Naive B cell (primary cell): ENCODE results near the gene RANGAP1. TPM values are rescaled to one million over a fixed set of nuclear protein-coding genes. Genes with fewer than 3 reads are reported as not detected.
A peak's percentile ranks its signal among the peaks of the same experiment; 100 is the strongest.
"Not testable (repeated sequence)": the region's sequence is repeated elsewhere in the genome, so short reads cannot be mapped to it uniquely, and the experiment has no call there.

Experiments used
- ATAC-seq, 2 donors: fragments of 150-1000 bp; cut with Tn5 transposase; 2 replicates each; pipeline ENCODE4 v1.10.0; 2021; ENCODE audit warnings: low read depth in 2 of 2, mild to moderate bottlenecking in 2 of 2, moderate library complexity in 2 of 2
- DNase-seq: peaks from one replicate; pipeline ENCODE4 v3.0.0; 2022
- H3K27ac Mint-ChIP-seq, 6 donors: one replicate each; pipeline ENCODE4 v1.8.0; 2020 to 2022; ENCODE audit warnings: mild to moderate bottlenecking in 6 of 6, mixed read lengths in 6 of 6, moderate library complexity in 5 of 6, inconsistent platforms in 2 of 6
- H3K27me3 Mint-ChIP-seq, 3 donors: one replicate each; pipeline ENCODE4 v1.8.0; 2021 to 2022; ENCODE audit warnings: mixed read lengths in 3 of 3, mild to moderate bottlenecking in 1 of 3
- H3K36me3 Mint-ChIP-seq, 2 donors: one replicate each; pipeline ENCODE4 v1.8.0; 2020 to 2022; ENCODE audit warnings: mixed read lengths in 2 of 2, inconsistent platforms in 1 of 2, mild to moderate bottlenecking in 1 of 2
- H3K4me1 Mint-ChIP-seq, 3 donors: one replicate each; pipeline ENCODE4 v1.8.0; 2020 to 2022; ENCODE audit warnings: mixed read lengths in 3 of 3, inconsistent platforms in 1 of 3, mild to moderate bottlenecking in 1 of 3, moderate library complexity in 1 of 3
- H3K4me3 Mint-ChIP-seq, 8 donors: one replicate each; pipeline ENCODE4 v1.8.0; 2020 to 2022; ENCODE audit warnings: mild to moderate bottlenecking in 8 of 8, mixed read lengths in 8 of 8, moderate library complexity in 8 of 8, inconsistent platforms in 2 of 8
- H3K9me3 Mint-ChIP-seq, 7 donors: one replicate each; pipeline ENCODE4 v1.8.0; 2020 to 2022; ENCODE audit warnings: mixed read lengths in 7 of 7, mild to moderate bottlenecking in 5 of 7, inconsistent platforms in 2 of 7, moderate library complexity in 1 of 7
- polyA plus RNA-seq, 6 donors: library from polyadenylated mRNA; unstranded; fragments of 300-500 nt; fragmentation: Illumina TruSeq; gene quantifications; one replicate each; pipeline ENCODE4 v1.2.3, GENCODE V29; 2021; ENCODE audit warnings: low read depth in 6 of 6

RANGAP1 gene
- polyA plus RNA-seq, 6 donors from 2014 or later = 4.2 to 20.8 (median 11.8) TPM

- Mint-ChIP-seq H3K36me3 (peaks cover 0 to 14% of the 10 kb centered on the region in 2 donors), H3K4me1 (no peaks in the 10 kb centered on the region), H3K27ac (peak overlapping the region in 1 of 6 donors; percentile 72), H3K27me3 (no peaks in the 10 kb centered on the region), H3K4me3 (no peak overlapping the region), H3K9me3 (no peaks in the 10 kb centered on the region)
- DNase-seq = no peak
- no peak for ATAC-seq
These were observed 23.7 kb downstream of the RANGAP1 start for GRCh38 chr22:41262250-41262765.

DNA sequence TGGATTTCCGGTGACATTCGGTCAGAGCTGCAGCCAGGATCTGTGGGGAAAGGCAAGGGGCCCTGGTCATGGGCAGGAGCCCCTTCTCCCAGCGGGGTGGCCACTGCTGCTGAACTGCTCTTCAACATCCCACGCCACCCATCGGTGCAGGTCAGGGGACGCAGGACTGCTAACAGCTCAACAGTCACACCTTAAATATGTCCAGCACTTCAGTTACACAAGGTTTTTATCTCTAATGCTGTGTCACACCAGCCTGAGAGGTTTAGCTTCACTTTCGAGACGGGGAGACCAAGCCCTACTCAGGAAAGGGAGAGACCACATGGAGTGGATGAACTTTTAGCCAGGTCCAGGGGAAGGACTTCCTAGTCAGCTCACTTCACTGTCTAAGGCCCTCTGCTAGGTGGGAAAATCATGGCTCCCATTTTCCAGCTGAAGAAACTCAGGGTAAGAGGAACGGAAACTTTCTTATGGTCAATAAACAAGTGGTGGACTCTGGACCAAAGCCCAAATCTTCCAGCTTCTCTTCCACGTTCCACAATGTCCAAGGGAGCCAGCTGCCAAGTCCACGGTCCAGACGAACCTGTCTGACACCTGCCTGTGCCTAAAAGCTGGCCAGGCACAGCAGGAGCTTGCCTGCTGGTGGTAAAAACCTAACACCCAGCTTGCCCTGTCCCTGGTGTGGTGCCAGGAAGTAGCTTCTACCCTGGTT lies 24.3 kb downstream of the RANGAP1 start:
- DNase-seq (no peak), ATAC-seq (no peak)
- H3K36me3 Mint-ChIP-seq = peaks cover 0 to 17% of the 10 kb centered on the region in 2 donors
- no peaks in the 10 kb centered on the region for H3K9me3 Mint-ChIP-seq
- no peak overlapping the region for H3K4me3 Mint-ChIP-seq
- no peaks in the 10 kb centered on the region for H3K4me1 Mint-ChIP-seq
- peak overlapping the region in 1 of 6 donors; percentile 7 for H3K27ac Mint-ChIP-seq
- no peaks in the 10 kb centered on the region for H3K27me3 Mint-ChIP-seq

- Mint-ChIP-seq H3K27me3 (no peaks in the 10 kb centered on the region), H3K9me3 (no peaks in the 10 kb centered on the region), H3K27ac (no peak overlapping the region), H3K36me3 (peaks cover 0 to 19% of the 10 kb centered on the region in 2 donors), H3K4me1 (no peaks in the 10 kb centered on the region), H3K4me3 (no peak overlapping the region)
- DNase-seq = no peak
- ATAC-seq = no peak
These were observed 25.1 kb downstream of the RANGAP1 start for GRCh38 chr22:41260871-41261270.

DNA sequence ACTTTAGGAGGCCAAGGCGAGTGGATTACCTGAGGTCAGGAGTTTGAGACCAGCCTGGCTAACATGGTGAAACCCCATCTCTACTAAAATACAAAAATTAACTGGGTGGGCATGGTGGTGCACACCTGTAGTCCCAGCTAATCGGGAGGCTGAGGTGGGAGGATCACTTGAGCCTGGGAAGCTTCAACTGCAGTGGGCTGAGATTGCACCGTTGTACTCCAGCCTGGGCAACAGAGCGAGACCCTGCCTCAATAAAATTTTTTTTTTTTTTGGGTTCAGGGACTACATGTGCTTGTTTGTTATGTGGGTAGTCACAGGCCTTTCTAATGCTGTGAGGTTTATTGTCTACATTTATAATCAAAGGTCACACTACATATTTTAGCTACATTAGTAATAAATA lies 26.2 kb downstream of the RANGAP1 start:
- H3K27ac Mint-ChIP-seq, ATAC-seq, H3K9me3 Mint-ChIP-seq, H3K4me3 Mint-ChIP-seq, H3K27me3 Mint-ChIP-seq, DNase-seq, H3K4me1 Mint-ChIP-seq: not testable (repeated sequence)
- peaks cover 0 to 23% of the 10 kb centered on the region in 2 donors for H3K36me3 Mint-ChIP-seq

GRCh38 chr22:41257696-41258095 lies 28.3 kb downstream of the RANGAP1 start:
- Mint-ChIP-seq H3K27ac (no peak overlapping the region), H3K4me3 (no peak overlapping the region), H3K9me3 (no peaks in the 10 kb centered on the region), H3K36me3 (peaks cover 0 to 26% of the 10 kb centered on the region in 2 donors), H3K27me3 (no peaks in the 10 kb centered on the region), H3K4me1 (peaks cover 0 to 1% (median 0%) of the 10 kb centered on the region in 3 donors)
- ATAC-seq = no peak
- DNase-seq = no peak

DNA sequence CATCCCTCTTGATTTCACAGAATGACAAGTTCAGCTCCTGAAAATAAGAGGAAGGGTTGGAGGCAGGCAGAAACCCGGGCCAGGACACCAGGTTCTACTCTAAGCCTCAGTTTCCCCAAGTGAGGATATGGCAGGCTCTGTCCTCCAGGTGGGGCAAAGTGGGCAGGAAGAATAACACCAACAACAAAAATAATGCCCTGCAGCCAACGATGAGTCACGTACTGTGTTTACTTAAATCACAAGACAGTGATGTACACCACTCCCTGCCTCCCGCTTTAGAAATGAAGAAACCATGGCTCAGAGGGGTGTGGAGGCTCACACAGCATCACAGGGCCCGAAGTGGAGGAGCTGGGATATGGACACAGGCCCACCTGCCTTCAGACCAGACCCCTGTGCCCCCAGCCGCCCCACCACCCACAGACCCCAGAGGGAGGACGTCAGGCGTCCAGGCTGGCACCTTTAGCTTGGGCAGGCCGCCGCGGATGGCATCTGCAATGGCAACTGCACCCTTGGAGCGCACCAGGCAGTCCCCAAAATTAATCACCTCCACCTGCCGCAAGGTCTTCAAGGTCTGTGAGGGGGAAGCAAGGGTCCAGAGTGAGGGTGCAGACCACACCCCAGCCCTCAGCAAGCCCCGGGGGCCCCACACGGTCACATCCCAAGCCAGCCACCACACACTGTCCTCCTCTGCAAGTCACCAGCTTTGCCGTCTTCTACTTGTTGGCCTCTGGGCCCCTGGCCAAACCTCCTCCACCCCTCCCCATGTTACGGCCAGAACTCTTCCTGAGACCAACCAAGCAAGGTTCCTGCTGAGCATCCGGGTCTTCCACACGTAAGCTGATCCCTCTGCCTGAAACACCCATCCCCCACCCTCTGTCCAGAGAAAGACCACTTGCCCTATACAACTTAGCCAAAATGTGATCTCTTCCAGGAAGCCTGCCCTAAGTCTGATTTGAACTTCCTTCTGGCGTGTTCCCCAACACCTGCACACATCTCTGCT lies 29.4 kb downstream of the RANGAP1 start:
- H3K36me3 Mint-ChIP-seq = peaks cover 0 to 26% of the 10 kb centered on the region in 2 donors
- H3K27me3 Mint-ChIP-seq = no peaks in the 10 kb centered on the region
- peaks cover 0 to 1% (median 0%) of the 10 kb centered on the region in 3 donors for H3K4me1 Mint-ChIP-seq
- H3K27ac Mint-ChIP-seq = peak overlapping the region in 3 of 6 donors; percentile 39 to 73 (median 47)
- ATAC-seq (no peak), DNase-seq (no peak)
- no peaks in the 10 kb centered on the region for H3K9me3 Mint-ChIP-seq
- H3K4me3 Mint-ChIP-seq = peak overlapping the region in 1 of 8 donors; percentile 47

- ATAC-seq (no peak), DNase-seq (no peak)
- H3K36me3 Mint-ChIP-seq = peaks cover 0 to 37% of the 10 kb centered on the region in 2 donors
- no peaks in the 10 kb centered on the region for H3K9me3 Mint-ChIP-seq
- no peaks in the 10 kb centered on the region for H3K27me3 Mint-ChIP-seq
- peaks cover 0 to 1% (median 0%) of the 10 kb centered on the region in 3 donors for H3K4me1 Mint-ChIP-seq
- peak overlapping the region in 1 of 6 donors; percentile 27 for H3K27ac Mint-ChIP-seq
- no peak overlapping the region for H3K4me3 Mint-ChIP-seq
These were observed 31.8 kb downstream of the RANGAP1 start for GRCh38 chr22:41254230-41254629.

GRCh38 chr22:41252365-41252764 lies 33.6 kb downstream of the RANGAP1 start:
- H3K4me3 Mint-ChIP-seq = no peak overlapping the region
- no peaks in the 10 kb centered on the region for H3K9me3 Mint-ChIP-seq
- ATAC-seq = no peak
- H3K27me3 Mint-ChIP-seq = no peaks in the 10 kb centered on the region
- H3K27ac Mint-ChIP-seq = no peak overlapping the region
- no peak for DNase-seq
- peaks cover 0 to 1% (median 0%) of the 10 kb centered on the region in 3 donors for H3K4me1 Mint-ChIP-seq
- peaks cover 0 to 37% of the 10 kb centered on the region in 2 donors for H3K36me3 Mint-ChIP-seq

GRCh38 chr22:41250127-41250526 lies 35.9 kb downstream of the RANGAP1 start:
- Mint-ChIP-seq H3K27me3 (no peaks in the 10 kb centered on the region), H3K4me1 (peaks cover 0 to 1% (median 0%) of the 10 kb centered on the region in 3 donors), H3K9me3 (no peaks in the 10 kb centered on the region), H3K36me3 (peaks cover 0 to 22% of the 10 kb centered on the region in 2 donors), H3K4me3 (no peak overlapping the region), H3K27ac (peak overlapping the region in 2 of 6 donors; percentile 44 to 60)
- ATAC-seq = no peak
- DNase-seq = no peak

DNA sequence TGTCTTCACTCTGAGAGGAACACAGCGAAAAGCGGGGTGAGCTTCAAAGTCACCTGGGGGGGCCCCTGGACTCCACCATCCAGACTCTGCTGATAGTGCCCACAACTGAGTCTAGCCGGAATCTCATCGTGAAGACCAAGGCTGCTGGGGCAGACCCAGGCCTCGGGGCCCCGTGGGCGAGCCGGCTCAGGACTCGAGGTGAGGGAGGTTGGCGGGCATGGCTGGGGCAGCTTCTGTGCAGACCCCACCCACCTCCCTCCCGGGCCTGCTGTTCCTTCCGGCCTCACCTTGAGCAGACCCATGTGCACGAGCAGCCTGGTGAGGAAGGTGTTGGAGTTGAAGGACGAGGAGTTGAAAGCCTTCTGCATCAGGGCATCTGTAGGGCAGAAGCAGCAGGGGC lies 36.5 kb downstream of the RANGAP1 start:
- Mint-ChIP-seq H3K4me3 (no peak overlapping the region), H3K4me1 (peaks cover 0 to 1% (median 0%) of the 10 kb centered on the region in 3 donors), H3K36me3 (peaks cover 0 to 17% of the 10 kb centered on the region in 2 donors), H3K27ac (no peak overlapping the region), H3K9me3 (no peaks in the 10 kb centered on the region), H3K27me3 (no peaks in the 10 kb centered on the region)
- DNase-seq = no peak
- ATAC-seq = no peak

DNA sequence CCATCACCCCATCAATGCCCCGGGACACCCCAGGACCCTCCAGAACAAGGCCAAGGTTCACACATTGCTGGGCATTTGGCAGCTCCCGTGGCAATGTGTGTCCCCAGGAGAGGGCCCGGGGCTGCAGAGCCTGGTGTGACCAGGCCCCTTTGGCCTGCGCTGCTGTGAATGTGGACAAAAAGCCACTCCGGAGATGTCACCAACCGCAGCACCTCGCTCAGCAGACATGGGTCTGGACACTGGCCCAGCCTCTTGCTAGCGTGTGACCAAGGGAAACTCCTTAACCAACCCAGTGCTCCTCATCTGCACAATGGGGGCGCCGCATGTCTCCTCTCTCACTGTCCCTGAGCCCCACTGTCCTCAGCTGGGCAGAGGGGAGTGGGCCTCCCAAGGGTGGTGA lies 37.2 kb downstream of the RANGAP1 start:
- H3K4me3 Mint-ChIP-seq = no peak overlapping the region
- DNase-seq (no peak), ATAC-seq (no peak)
- peaks cover 0 to 11% of the 10 kb centered on the region in 2 donors for H3K36me3 Mint-ChIP-seq
- no peak overlapping the region for H3K27ac Mint-ChIP-seq
- H3K27me3 Mint-ChIP-seq = no peaks in the 10 kb centered on the region
- no peaks in the 10 kb centered on the region for H3K4me1 Mint-ChIP-seq
- H3K9me3 Mint-ChIP-seq = no peaks in the 10 kb centered on the region

- Mint-ChIP-seq H3K36me3 (peaks cover 0 to 11% of the 10 kb centered on the region in 2 donors), H3K4me3 (no peak overlapping the region), H3K4me1 (no peaks in the 10 kb centered on the region), H3K9me3 (no peaks in the 10 kb centered on the region), H3K27me3 (no peaks in the 10 kb centered on the region), H3K27ac (no peak overlapping the region)
- DNase-seq (no peak), ATAC-seq (no peak)
These were observed 37.7 kb downstream of the RANGAP1 start for GRCh38 chr22:41248314-41248713.

DNA sequence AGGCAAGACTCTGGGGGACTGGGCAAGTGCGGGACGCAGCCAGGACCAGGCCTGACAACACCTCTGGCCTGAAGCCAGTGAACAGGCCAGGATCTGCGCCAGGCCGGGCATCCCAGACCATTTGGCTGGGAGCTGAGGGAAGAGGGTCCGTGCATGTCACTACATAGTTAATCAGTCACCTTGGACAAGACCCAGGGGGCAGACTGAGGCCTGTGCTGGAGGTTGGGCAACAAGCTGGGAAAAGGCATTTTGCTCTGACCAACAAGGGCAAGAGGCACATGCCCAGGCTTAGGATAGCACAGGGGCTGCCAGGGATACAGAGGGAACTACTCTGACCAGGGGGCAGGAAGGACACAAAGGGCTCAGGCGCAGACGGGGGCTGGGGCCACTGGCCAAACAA lies 38.3 kb downstream of the RANGAP1 start:
- DNase-seq (no peak), ATAC-seq (no peak)
- Mint-ChIP-seq H3K27me3 (no peaks in the 10 kb centered on the region), H3K27ac (peak overlapping the region in 1 of 6 donors; percentile 60), H3K4me1 (no peaks in the 10 kb centered on the region), H3K9me3 (no peaks in the 10 kb centered on the region), H3K36me3 (peaks cover 0 to 11% of the 10 kb centered on the region in 2 donors), H3K4me3 (no peak overlapping the region)
